ENCODE results near the gene EFNA3.

- TF ChIP-seq EP300 (IDR thresholded peaks at IDR 0.05; ENCODE audit: low read length) (no peak), RAD51 (IDR thresholded peaks at IDR 0.05; ENCODE audit: borderline replicate concordance, low read depth) (no peak), POLR2AphosphoS2 (IDR thresholded peaks at IDR 0.05; ENCODE audit: low read length) (no peak), SMC3 (conservative IDR thresholded peaks at IDR 0.05; ENCODE audit: insufficient read depth, low read depth, low read length) (peak; percentile 22; the same call in 1 of the 2 replicates), HDGF (IDR thresholded peaks at IDR 0.05) (no peak), ATF3 (IDR thresholded peaks at IDR 0.05) (no peak), ATF3 (CRISPR knock-in tag; conservative IDR thresholded peaks at IDR 0.05) (no peak; the same call in 1 of the 2 replicates), NUFIP1 (IDR thresholded peaks at IDR 0.05; ENCODE audit: partially characterized antibody) (no peak), TAF1 (IDR thresholded peaks at IDR 0.05; ENCODE audit: control insufficient read depth, extremely low read depth, insufficient read depth, low read length, severe bottlenecking) (peak; percentile 56), POLR2A (conservative IDR thresholded peaks at IDR 0.05) (peak; percentile 68), POLR2AphosphoS5 (IDR thresholded peaks at IDR 0.05; ENCODE audit: control insufficient read depth, insufficient read depth, low read depth, low read length) (no peak), LARP7 (IDR thresholded peaks at IDR 0.05) (peak; percentile 79; the same call in 1 of the 2 replicates)
- TF ChIP-seq, protein P1, sequence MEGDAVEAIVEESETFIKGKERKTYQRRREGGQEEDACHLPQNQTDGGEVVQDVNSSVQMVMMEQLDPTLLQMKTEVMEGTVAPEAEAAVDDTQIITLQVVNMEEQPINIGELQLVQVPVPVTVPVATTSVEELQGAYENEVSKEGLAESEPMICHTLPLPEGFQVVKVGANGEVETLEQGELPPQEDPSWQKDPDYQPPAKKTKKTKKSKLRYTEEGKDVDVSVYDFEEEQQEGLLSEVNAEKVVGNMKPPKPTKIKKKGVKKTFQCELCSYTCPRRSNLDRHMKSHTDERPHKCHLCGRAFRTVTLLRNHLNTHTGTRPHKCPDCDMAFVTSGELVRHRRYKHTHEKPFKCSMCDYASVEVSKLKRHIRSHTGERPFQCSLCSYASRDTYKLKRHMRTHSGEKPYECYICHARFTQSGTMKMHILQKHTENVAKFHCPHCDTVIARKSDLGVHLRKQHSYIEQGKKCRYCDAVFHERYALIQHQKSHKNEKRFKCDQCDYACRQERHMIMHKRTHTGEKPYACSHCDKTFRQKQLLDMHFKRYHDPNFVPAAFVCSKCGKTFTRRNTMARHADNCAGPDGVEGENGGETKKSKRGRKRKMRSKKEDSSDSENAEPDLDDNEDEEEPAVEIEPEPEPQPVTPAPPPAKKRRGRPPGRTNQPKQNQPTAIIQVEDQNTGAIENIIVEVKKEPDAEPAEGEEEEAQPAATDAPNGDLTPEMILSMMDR (IDR thresholded peaks at IDR 0.05 in 2 of 3, conservative IDR thresholded peaks at IDR 0.05 in 1 of 3; ENCODE audit: insufficient read depth in 2 of 3, low read depth in 1 of 3, low read length in 3 of 3) = peak; percentile 93 to 95 (median 95)
Measured at GRCh38 chr1:155050560-155051341, 27.9 kb upstream of the EFNA3 start, which contains the start of gene ADAM15.
